Posterior vena cava (tissue), 2 donors: ENCODE data around the gene GLT8D2. TPM values are rescaled to one million over a fixed set of nuclear protein-coding genes. Genes with fewer than 3 reads are reported as not detected.

Experiments used
- DNase-seq: peaks from one replicate; pipeline ENCODE4 v3.0.0-alpha.2; 2020; ENCODE audit warnings: low spot score
- intact Hi-C, 2 donors: fragments of 100-400 bp; cut with DNase I; formaldehyde crosslinking; loops; one replicate each; pipeline versions ENCODE4 v1.14.1 to v1.14.2; 2022 to 2023
- total RNA-seq, 2 donors: library from RNA; stranded (reverse); fragmentation: NEBNext Ultra II Directional; extraction: Animal tissue kit (Norgen Biotek cat#: 25700); gene quantifications; one replicate each; pipeline ENCODE4 v1.2.1, GENCODE V29; 2021
- donor health status: DM: yes; HTN: yes; CAD: no.
- donor health status: DM: yes; HTN: yes; CAD: no.

Gene GLT8D2
- total RNA-seq, 2 donors from 2014 or later, result 12.4 to 34.1 TPM

DNA sequence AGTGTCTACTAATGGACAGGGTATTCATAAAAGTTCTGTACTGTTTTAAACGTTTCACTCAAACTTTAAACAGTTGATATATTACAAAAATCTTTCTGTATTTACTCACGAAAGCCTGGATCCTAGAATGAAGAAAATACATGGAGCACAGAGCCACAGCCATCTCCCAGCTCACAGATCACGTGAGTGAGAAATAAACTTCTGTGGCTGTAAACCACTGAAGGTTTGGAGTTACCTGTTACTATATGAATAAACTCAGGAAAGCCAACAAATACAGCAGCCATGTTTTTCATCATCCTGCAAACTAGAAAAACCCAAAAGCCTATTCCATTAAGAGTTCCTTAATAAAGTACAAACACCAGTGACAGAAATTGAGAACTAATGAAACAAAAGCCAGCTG, 85.2 kb downstream of the GLT8D2 start:
- intact Hi-C loops, result loop anchor here in 1 of 2 donors (10.0 kb wide), 1 partner anchor 100 kb away; the partner anchor contains the start of gene HCFC2
- no peak for DNase-seq

DNA sequence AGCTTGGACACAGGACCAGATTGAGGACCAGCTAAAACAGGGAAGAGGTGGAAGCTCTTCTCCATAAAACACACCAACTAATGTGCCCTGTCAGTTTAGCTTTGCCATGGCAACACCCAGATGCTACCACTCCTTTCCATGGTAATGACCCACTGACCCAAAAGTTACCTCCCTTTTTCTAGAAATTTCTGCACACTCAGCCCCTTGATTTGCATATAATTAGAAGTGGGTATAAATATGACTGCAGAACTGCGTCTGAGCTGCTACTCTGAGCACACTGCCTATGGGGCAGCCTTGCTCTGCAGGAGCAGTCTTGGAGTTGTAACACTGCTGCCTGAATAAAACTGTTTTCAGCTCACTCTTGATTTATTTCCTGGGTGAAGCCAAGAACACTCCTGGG, 87.5 kb downstream of the GLT8D2 start:
- DNase-seq, result no peak
- intact Hi-C loops, result loop anchor here in 1 of 2 donors (10.0 kb wide), 1 partner anchor 102 kb away; the partner anchor contains the start of gene HCFC2

DNA sequence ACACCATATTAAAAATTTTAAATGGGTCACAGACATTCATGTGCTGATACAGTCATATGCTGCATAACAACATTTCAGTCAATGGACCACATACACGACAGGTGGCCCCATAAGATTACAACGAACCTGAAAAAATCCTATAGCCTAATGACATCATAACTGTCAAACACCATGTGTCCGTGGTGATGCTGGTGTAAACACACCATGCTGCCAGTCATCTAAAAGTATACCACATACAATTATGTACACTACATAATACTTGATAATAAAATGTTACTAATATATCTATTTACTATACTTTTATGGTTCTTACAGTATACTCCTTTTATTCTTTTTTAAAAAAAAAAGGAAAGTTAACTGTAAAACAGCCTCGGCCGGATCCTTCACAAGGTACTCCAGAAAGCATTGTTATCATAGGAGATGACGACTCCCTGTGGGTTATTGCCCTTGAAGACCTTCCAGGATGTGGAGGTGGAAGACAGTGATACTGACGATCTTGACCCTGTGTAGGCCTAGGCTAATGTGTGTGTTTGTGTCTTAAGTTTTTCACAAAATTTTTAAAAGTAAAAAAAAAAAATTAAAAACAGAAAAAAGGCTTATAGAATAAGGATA, 89.3 kb downstream of the GLT8D2 start:
- intact Hi-C loops, result loop anchor here in 1 of 2 donors (10.0 kb wide), 1 partner anchor 104 kb away; the partner anchor contains the start of gene HCFC2
- no peak for DNase-seq

GRCh38 chr12:103958621-103959020, 91.4 kb downstream of the GLT8D2 start:
- intact Hi-C loops, result no loop called here
- no peak for DNase-seq

DNA sequence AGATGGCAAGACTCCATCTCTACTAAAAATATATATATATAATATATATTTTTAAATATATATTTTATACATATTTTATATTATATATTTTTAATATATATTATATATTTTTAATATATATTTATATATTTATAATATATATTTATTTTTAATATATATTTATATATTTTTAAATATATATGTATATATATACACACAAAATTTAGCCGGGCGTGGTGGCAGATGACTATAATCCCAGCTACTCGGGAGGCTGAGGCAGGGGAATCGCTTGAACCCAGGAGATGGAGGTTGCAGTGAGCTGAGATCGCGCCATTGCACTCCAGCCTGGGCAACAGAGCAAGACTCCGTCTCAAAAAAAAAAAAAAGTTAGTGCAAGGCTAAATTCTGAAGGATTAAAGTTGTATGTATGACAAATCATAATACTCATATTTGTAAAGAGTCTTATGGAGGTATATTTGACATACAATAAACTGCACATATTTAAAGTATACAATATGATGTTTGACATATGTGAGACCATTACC, 92.1 kb downstream of the GLT8D2 start:
- intact Hi-C loops, result no loop called here
- no peak for DNase-seq

- DNase-seq, result no peak
- intact Hi-C loops, result no loop called here
Observed at GRCh38 chr12:103956509-103957027, 93.4 kb downstream of the GLT8D2 start.

DNA sequence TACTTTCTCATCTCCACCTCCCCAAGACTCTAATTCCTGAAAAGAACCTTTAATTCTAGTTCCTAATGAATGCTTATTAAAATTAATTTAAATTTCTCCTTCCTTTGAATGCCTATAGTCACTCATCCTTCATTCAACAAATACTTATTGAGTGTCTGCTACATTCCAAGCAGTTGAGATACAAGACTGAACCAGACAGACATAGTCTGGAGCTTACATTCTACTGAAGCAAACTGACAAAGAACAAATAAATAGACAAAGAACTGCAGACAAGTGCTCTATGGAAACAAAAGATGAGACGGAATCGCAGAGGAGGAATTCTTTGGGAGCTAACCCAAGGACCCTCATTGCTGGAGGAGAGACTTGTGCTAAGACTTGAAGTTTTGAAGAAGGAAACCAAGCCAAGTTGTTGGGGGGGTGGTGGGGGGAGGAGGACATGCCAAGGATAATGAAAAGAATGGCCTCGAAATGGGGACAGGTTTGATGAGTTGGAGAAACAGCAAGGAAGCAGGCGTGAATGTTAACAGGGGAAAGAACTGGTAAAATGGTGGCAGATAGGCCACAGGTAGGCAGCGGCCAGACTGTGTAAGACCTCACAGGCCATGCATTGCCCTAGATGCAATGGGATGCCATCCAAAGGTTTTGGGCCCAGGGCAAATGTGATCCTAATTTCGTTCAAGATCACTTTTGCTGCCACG, 94.0 kb downstream of the GLT8D2 start:
- intact Hi-C loops, result no loop called here
- DNase-seq, result no peak

- DNase-seq, result no peak
- intact Hi-C loops, result no loop called here
Observed at GRCh38 chr12:103952497-103952896, 97.5 kb downstream of the GLT8D2 start.

DNA sequence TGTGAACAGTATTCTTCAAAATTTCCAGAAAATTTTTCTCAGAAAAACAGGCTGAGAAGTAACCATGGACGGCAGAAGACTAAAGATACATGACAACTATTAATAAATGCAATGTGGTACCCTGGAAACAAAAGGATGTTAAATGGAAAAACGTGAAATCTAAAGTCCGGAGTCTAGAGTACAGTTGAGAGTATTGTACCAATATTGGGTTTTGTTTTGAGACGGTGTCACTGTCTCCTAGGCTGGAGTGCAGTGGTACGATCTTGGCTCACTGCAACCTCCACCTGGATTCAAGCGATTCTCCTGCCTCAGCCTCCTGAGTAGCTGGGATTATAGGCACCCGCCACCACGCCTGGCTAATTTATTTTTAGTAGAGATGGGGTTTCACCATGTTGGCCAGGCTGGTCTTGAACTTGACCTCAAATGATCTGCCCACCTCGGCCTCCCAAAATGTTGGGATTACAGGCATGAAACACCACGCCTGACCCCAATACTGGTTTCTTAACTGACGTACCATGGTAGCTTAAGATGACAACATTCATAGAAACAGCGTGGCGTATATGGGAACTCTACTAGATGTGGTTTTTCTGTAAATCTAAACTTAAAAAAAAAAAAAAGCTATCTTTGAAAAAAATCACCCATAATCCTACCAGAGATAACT, 101.1 kb downstream of the GLT8D2 start:
- no peak for DNase-seq
- intact Hi-C loops, result no loop called here

DNA sequence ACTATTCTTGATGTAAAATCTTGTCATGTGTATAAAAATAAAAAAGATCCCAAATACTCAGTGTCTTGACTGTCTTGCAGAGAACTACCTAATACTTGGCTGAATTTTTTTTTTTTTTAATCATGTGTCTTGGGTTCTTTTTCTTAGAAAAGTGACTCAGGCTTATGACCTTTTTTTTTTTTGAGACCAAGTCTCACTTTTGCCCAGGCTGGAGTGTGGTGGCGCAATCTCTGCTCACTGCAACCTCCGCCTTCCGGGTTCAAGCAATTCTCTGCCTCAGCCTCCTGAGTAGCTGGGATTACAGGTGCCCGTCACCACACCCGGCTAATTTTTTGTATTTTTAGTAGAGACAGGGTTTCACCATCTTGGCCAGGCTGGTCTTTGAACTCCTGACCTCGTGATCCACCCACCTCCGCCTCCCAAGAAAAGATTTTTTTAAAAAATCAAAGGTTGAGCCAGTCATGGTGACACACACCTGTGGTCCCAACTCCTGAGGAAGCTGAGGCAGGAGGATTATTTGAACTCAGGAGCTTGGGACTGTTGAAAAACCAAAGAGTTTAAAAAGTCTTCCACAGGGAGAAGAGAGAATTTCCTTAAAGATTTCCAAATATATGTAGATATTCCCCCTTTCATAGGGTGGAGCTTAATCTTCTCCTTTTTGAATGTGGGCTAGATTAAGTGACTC, 102.0 kb downstream of the GLT8D2 start:
- intact Hi-C loops, result no loop called here

DNA sequence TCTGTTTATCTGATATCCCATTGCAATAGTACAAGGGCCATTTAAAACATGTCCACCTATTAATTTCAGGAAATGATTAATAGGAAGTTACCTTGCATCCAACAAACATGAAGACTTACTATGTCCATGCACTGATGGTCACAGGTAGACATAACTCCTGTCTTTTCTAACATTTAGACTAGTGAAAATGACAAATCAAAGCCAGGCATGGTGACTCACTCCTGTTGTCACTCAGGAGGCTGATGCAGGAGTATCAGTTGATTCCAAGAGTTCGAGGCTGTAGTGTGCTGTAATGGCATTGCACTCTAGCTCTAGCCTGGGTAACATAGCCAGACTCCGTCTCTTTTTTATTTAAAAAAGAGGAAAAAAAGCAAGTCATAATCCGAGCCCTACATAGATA, 105.0 kb downstream of the GLT8D2 start:
- no peak for DNase-seq
- intact Hi-C loops, result no loop called here

More for the DNA sequence above, 102.0 kb downstream of the GLT8D2 start:
- no peak for DNase-seq

Other genes with a start within 250 kb of the GLT8D2 start
- gene NT5DC3, start 209.0 kb downstream of the GLT8D2 start, total RNA-seq, result 10 to 100 TPM; 26.1 to 34.8 TPM
- 100 to 1,000 TPM; 673 to 848 TPM for gene HSP90B1, start 119.8 kb downstream of the GLT8D2 start, total RNA-seq
- 10 to 100 TPM; 17.4 to 17.6 TPM for gene TDG, start 84.3 kb downstream of the GLT8D2 start, total RNA-seq
- gene HCFC2, start 14.3 kb upstream of the GLT8D2 start, total RNA-seq, result 10 to 100 TPM; 25.1 to 25.2 TPM
- gene NFYB, start 88.0 kb upstream of the GLT8D2 start, total RNA-seq, result 10 to 100 TPM; 52.6 to 60.5 TPM
- gene TXNRD1, start 165.6 kb upstream of the GLT8D2 start, total RNA-seq, result 100 to 1,000 TPM; 107 to 185 TPM